Omental fat pad (tissue), 4 donors: ENCODE data around the gene TCHH. TPM values are rescaled to one million over a fixed set of nuclear protein-coding genes. Genes with fewer than 3 reads are reported as not detected.
"Not testable (repeated sequence)": the region's sequence is repeated elsewhere in the genome, so short reads cannot be mapped to it uniquely, and the experiment has no call there.

Experiments
- ATAC-seq: fragments of 150-250 bp; one replicate; pipeline ENCODE4 v1.9.1; 2016; ENCODE audit warnings: mild to moderate bottlenecking, moderate library complexity; ENCODE audit not compliant: low FRiP score
- DNase-seq: peaks from one replicate; pipeline ENCODE4 v3.0.0-alpha.2; 2019; ENCODE audit warnings: low spot score
- CTCF ChIP-seq, 3 donors: fragments of 450-650 bp; IDR thresholded peaks; one replicate each; pipeline ENCODE4 v1.5.1; 2016 to 2017; ENCODE audit warnings: antibody characterized with exemption in 3 of 3, mild to moderate bottlenecking in 3 of 3, moderate library complexity in 2 of 3
- total RNA-seq, 4 donors: library from RNA; depleted of rRNA; stranded (reverse); fragments of >200 nt; gene quantifications; one replicate each; pipeline ENCODE4 v1.1.0, GENCODE V29; 2016

Gene TCHH
- total RNA-seq, 4 donors from 2014 or later, result 0.19 to 1.4 (median 0.86) TPM

- DNase-seq (no peak), ATAC-seq (no peak)
- TF ChIP-seq CTCF (IDR thresholded peaks at IDR 0.05), result no peak
Measured at GRCh38 chr1:152148981-152149380, 33.7 kb upstream of the TCHH start.

- no peak for TF ChIP-seq CTCF (IDR thresholded peaks at IDR 0.05)
- DNase-seq, result no peak
- ATAC-seq, result no peak
Measured at GRCh38 chr1:152148051-152148450, 32.8 kb upstream of the TCHH start.

DNA sequence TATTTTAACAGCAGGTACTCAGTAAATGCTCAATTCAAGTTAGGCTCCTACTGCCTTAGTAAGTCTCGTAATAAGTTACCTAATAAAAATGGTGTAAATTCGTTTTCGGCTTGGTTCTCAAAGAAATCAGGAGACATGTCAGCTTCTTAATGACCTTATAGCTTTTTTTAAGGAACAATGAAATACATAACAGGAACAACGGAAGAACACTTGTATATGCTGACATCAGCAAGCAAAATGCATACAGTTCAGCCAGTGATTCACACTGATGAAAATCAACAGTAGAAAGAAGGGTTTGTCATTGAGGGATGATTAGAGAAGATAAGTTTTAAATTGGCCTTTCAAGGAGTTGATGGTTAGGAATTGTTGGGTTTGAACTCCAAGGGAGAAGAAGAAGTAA is 30.5 kb upstream of the TCHH start:
- DNase-seq, result no peak
- ATAC-seq, result no peak
- no peak for TF ChIP-seq CTCF (IDR thresholded peaks at IDR 0.05)

- not testable (repeated sequence) for ATAC-seq, DNase-seq
Measured at GRCh38 chr1:152144674-152145183, 29.5 kb upstream of the TCHH start.

- TF ChIP-seq CTCF (IDR thresholded peaks at IDR 0.05), result no peak
- ATAC-seq, result no peak
- no peak for DNase-seq
Measured at GRCh38 chr1:152143150-152143887, 28.1 kb upstream of the TCHH start.

GRCh38 chr1:152141971-152142584 is 26.8 kb upstream of the TCHH start:
- peak in 1 of 3 donors; percentile 82 for TF ChIP-seq CTCF (IDR thresholded peaks at IDR 0.05)
- DNase-seq (peak; percentile 63), ATAC-seq (no peak)

GRCh38 chr1:152137215-152137614 is 22.0 kb upstream of the TCHH start:
- no peak for ATAC-seq
- DNase-seq, result no peak
- no peak for TF ChIP-seq CTCF (IDR thresholded peaks at IDR 0.05)
